ENCODE data around the gene CAPG. TPM values are rescaled to one million over a fixed set of nuclear protein-coding genes. Genes with fewer than 3 reads are reported as not detected.

The CAPG gene
- total and polyA plus RNA-seq, 10 of the 15 experiments (the other 5 are each of a cell fraction or from before 2014, with no cell fraction given) = 26.3 to 192 (median 100) TPM

DNA sequence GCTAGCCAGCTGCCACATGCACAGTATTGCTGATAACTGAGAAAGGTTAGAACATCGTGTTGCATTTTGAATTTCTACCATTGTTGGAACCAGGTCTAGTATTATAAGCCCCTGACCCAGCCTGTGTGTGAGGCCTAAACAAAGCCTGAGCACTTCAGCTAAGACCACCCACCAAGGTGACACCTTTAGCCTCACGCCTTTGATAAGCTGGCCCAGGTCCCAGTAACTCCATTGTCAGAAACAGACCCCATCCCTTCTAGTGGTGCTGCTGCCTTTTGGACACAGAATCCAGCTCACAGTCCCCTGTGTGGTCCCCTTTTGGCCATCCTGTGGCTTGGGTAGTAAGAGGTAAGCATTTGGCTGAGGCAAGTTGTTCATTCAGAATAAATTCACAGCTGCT, 54.0 kb downstream of the CAPG start:
- DNase-seq (ENCODE audit: low read depth, low spot score) = no peak
- no peak overlapping the region for H2AFZ ChIP-seq (ENCODE audit: control insufficient read depth, low read depth, low read length)
- H3K27ac ChIP-seq (ENCODE audit: control insufficient read depth, insufficient read depth) = no peak overlapping the region
- SMC1A ChIA-PET (ENCODE audit: uncharacterized antibody, unreplicated experiment) = interaction anchor here (1.0 to 1.4 kb wide), 3 partner anchors 33 to 245 kb away, joined by 3 read pairs; no protein-coding TSS in a partner anchor
- H3K9me3 ChIP-seq (replicated peaks; ENCODE audit: control insufficient read depth, insufficient read depth, low read length) = no peaks in the 10 kb centered on the region
- CTCF ChIA-PET = interaction anchor here (0.6 to 0.8 kb wide), 2 partner anchors 10 to 27 kb away, joined by 3 to 4 read pairs; no protein-coding TSS in a partner anchor
- no peak for TF ChIP-seq PAX8 (IDR thresholded peaks at IDR 0.05)
- TF ChIP-seq TCF12 (IDR thresholded peaks at IDR 0.05; ENCODE audit: low read depth, low read length) = no peak
- TF ChIP-seq RAD21 (IDR thresholded peaks at IDR 0.05; ENCODE audit: insufficient read depth, low read depth, low read length) = no peak
- TF ChIP-seq, protein P1, sequence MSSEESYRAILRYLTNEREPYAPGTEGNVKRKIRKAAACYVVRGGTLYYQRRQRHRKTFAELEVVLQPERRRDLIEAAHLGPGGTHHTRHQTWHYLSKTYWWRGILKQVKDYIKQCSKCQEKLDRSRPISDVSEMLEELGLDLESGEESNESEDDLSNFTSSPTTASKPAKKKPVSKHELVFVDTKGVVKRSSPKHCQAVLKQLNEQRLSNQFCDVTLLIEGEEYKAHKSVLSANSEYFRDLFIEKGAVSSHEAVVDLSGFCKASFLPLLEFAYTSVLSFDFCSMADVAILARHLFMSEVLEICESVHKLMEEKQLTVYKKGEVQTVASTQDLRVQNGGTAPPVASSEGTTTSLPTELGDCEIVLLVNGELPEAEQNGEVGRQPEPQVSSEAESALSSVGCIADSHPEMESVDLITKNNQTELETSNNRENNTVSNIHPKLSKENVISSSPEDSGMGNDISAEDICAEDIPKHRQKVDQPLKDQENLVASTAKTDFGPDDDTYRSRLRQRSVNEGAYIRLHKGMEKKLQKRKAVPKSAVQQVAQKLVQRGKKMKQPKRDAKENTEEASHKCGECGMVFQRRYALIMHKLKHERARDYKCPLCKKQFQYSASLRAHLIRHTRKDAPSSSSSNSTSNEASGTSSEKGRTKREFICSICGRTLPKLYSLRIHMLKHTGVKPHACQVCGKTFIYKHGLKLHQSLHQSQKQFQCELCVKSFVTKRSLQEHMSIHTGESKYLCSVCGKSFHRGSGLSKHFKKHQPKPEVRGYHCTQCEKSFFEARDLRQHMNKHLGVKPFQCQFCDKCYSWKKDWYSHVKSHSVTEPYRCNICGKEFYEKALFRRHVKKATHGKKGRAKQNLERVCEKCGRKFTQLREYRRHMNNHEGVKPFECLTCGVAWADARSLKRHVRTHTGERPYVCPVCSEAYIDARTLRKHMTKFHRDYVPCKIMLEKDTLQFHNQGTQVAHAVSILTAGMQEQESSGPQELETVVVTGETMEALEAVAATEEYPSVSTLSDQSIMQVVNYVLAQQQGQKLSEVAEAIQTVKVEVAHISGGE (CRISPR knock-in tag; IDR thresholded peaks at IDR 0.05) = no peak
- TF ChIP-seq RCOR1 (conservative IDR thresholded peaks at IDR 0.05; ENCODE audit: low read depth, low read length) = no peak
- no peak for TF ChIP-seq ZZZ3 (IDR thresholded peaks at IDR 0.05; ENCODE audit: control insufficient read depth, insufficient read length, low read depth)
- no peak for TF ChIP-seq CHD2 (IDR thresholded peaks at IDR 0.05; ENCODE audit: borderline replicate concordance, low read depth, low read length)
- TF ChIP-seq, protein P2, sequence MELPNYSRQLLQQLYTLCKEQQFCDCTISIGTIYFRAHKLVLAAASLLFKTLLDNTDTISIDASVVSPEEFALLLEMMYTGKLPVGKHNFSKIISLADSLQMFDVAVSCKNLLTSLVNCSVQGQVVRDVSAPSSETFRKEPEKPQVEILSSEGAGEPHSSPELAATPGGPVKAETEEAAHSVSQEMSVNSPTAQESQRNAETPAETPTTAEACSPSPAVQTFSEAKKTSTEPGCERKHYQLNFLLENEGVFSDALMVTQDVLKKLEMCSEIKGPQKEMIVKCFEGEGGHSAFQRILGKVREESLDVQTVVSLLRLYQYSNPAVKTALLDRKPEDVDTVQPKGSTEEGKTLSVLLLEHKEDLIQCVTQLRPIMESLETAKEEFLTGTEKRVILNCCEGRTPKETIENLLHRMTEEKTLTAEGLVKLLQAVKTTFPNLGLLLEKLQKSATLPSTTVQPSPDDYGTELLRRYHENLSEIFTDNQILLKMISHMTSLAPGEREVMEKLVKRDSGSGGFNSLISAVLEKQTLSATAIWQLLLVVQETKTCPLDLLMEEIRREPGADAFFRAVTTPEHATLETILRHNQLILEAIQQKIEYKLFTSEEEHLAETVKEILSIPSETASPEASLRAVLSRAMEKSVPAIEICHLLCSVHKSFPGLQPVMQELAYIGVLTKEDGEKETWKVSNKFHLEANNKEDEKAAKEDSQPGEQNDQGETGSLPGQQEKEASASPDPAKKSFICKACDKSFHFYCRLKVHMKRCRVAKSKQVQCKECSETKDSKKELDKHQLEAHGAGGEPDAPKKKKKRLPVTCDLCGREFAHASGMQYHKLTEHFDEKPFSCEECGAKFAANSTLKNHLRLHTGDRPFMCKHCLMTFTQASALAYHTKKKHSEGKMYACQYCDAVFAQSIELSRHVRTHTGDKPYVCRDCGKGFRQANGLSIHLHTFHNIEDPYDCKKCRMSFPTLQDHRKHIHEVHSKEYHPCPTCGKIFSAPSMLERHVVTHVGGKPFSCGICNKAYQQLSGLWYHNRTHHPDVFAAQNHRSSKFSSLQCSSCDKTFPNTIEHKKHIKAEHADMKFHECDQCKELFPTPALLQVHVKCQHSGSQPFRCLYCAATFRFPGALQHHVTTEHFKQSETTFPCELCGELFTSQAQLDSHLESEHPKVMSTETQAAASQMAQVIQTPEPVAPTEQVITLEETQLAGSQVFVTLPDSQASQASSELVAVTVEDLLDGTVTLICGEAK (IDR thresholded peaks at IDR 0.05; ENCODE audit: borderline replicate concordance) = no peak
- TF ChIP-seq IKZF2 (IDR thresholded peaks at IDR 0.05) = no peak
- TF ChIP-seq ATF7 (IDR thresholded peaks at IDR 0.05; ENCODE audit: low read depth) = no peak
- TF ChIP-seq, protein P3, sequence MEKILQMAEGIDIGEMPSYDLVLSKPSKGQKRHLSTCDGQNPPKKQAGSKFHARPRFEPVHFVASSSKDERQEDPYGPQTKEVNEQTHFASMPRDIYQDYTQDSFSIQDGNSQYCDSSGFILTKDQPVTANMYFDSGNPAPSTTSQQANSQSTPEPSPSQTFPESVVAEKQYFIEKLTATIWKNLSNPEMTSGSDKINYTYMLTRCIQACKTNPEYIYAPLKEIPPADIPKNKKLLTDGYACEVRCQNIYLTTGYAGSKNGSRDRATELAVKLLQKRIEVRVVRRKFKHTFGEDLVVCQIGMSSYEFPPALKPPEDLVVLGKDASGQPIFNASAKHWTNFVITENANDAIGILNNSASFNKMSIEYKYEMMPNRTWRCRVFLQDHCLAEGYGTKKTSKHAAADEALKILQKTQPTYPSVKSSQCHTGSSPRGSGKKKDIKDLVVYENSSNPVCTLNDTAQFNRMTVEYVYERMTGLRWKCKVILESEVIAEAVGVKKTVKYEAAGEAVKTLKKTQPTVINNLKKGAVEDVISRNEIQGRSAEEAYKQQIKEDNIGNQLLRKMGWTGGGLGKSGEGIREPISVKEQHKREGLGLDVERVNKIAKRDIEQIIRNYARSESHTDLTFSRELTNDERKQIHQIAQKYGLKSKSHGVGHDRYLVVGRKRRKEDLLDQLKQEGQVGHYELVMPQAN (conservative IDR thresholded peaks at IDR 0.05) = no peak
- POLR2A ChIA-PET = interaction anchor here (3.0 kb wide), 1 partner anchor 182 kb away, joined by 9 read pairs; the partner anchor contains the start of gene MAT2A
- H3K79me2 ChIP-seq (ENCODE audit: control insufficient read depth, insufficient read depth, low read length) = peaks cover 25% of the 10 kb centered on the region
- no peak for FAIRE-seq
- no peaks in the 10 kb centered on the region for H4K20me1 ChIP-seq (ENCODE audit: control insufficient read depth, insufficient read depth)
- no TSS peak for BruUV-seq (replicated peaks)
- RAD21 ChIA-PET (ENCODE audit: unreplicated experiment) = no interaction called here
- 98% methylated on average over 2 of the region's 2 CpGs for WGBS (ENCODE audit: insufficient coverage, insufficient replicate concordance, low lambda C conversion rate, missing lambda C conversion rate)
- intact Hi-C loops (cut with micrococcal nuclease; ENCODE audit: unreplicated experiment) = no loop called here
- H3K27me3 ChIP-seq (replicated peaks in 1 of 2; ENCODE audit: control insufficient read depth in 2 of 2, insufficient read depth in 2 of 2, low read length in 1 of 2) = no peaks in the 10 kb centered on the region
- H3K4me1 ChIP-seq (ENCODE audit: control insufficient read depth, insufficient read depth, low read length) = peaks cover 4% of the 10 kb centered on the region
- H3K4me3 ChIP-seq = no peak overlapping the region
- H3K36me3 ChIP-seq (ENCODE audit: control insufficient read depth in 2 of 2, insufficient read depth in 2 of 2, low read length in 1 of 2) = no peaks in the 10 kb centered on the region; a peak in 1 of 4 replicates
- no peak overlapping the region; the same call in 1 of the 2 replicates for H3K4me2 ChIP-seq (ENCODE audit: control insufficient read depth, insufficient read depth)
- ATAC-seq = no peak
- in situ Hi-C loops (cut with MboI) = no loop called here
- H3K9ac ChIP-seq (ENCODE audit: control insufficient read depth, insufficient read depth, low read length) = no peak overlapping the region
